Peyer's patch (tissue), 4 donors: ENCODE results near the gene CHADL.

ENCODE experiments used
- POLR2A ChIP-seq, 2 donors: fragments of 450-650 bp; IDR thresholded peaks; one replicate each; pipeline ENCODE4 v1.5.1; 2017; ENCODE audit warnings: antibody characterized with exemption in 2 of 2, mild to moderate bottlenecking in 2 of 2, moderate library complexity in 2 of 2
- TF ChIP-seq, protein P1 (sequence below), 6 experiments: fragments of 450-650 bp in 4 of 6; fragments of 200-600 bp in 2 of 6; sonication (generic) in 1 of 6; IDR thresholded peaks; one replicate each; pipeline ENCODE4 v1.5.1; 2017 to 2019; ENCODE audit warnings: antibody characterized with exemption in 6 of 6, mild to moderate bottlenecking in 3 of 6, moderate library complexity in 1 of 6

DNA sequence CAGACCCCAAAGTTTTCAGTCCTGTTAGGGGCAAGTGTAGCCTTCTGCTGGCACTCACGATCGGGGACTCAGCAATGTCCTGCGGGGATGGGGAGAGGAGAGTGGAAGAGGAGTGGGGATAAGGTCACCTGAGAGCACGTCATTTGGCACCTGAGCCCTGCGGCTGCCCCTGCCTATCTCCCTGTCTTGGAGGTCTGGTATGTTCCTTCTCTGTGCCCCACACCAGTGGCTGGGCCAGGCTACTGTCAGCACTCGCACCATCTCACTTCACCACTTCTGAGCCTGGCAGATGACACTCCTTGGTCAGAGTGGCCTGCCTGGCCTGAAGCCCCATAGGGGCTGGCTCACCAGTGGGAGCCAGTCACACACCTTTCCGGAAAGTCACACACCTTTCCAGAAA lies 20.1 kb upstream of the CHADL start:
- no peak for TF ChIP-seq POLR2A (IDR thresholded peaks at IDR 0.05)
- TF ChIP-seq, protein P1, sequence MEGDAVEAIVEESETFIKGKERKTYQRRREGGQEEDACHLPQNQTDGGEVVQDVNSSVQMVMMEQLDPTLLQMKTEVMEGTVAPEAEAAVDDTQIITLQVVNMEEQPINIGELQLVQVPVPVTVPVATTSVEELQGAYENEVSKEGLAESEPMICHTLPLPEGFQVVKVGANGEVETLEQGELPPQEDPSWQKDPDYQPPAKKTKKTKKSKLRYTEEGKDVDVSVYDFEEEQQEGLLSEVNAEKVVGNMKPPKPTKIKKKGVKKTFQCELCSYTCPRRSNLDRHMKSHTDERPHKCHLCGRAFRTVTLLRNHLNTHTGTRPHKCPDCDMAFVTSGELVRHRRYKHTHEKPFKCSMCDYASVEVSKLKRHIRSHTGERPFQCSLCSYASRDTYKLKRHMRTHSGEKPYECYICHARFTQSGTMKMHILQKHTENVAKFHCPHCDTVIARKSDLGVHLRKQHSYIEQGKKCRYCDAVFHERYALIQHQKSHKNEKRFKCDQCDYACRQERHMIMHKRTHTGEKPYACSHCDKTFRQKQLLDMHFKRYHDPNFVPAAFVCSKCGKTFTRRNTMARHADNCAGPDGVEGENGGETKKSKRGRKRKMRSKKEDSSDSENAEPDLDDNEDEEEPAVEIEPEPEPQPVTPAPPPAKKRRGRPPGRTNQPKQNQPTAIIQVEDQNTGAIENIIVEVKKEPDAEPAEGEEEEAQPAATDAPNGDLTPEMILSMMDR (IDR thresholded peaks at IDR 0.05), result no peak
